PFSK-1 (cell line): ENCODE results near the gene TMEM37.

Experiments
- FOXP2 ChIP-seq: optimal IDR thresholded peaks from 2 replicates; pipeline ENCODE3; 2011; ENCODE audit warnings: borderline replicate concordance, control low read depth, inconsistent platforms; ENCODE audit not compliant: insufficient read depth; ENCODE audit errors: extremely low read length, extremely low read depth
- POLR2AphosphoS5 ChIP-seq: IDR thresholded peaks from 2 replicates; pipeline ENCODE4 v1.6.1; 2012; ENCODE audit warnings: low read depth, mild to moderate bottlenecking, control low read depth, low read length, moderate library complexity
- REST ChIP-seq, 2 experiments: IDR thresholded peaks; 2 replicates each; pipeline versions ENCODE4 v1.6.1 to v1.8.0; 2011 to 2012; ENCODE audit warnings: low read depth in 2 of 2, low read length in 2 of 2, control low read depth in 1 of 2, inconsistent platforms in 1 of 2, mild to moderate bottlenecking in 1 of 2, moderate library complexity in 1 of 2; ENCODE audit not compliant: insufficient read depth in 1 of 2
- SIN3A ChIP-seq: IDR thresholded peaks from 2 replicates; pipeline ENCODE4 v1.6.1; 2012; ENCODE audit warnings: mild to moderate bottlenecking, low read length, moderate library complexity, borderline replicate concordance; ENCODE audit not compliant: insufficient read depth
- TAF1 ChIP-seq: IDR thresholded peaks from 2 replicates; pipeline ENCODE4 v1.6.1; 2012; ENCODE audit warnings: low read length, control low read depth, borderline replicate concordance; ENCODE audit not compliant: insufficient read depth

The TMEM37 gene

GRCh38 chr2:119423108-119423444 lies 8.6 kb upstream of the TMEM37 start:
- TF ChIP-seq TAF1 (no peak), REST (IDR thresholded peaks at IDR 0.05; ENCODE audit: insufficient read depth in 1 of 2, low read depth in 2 of 2, low read length in 2 of 2) (no peak), POLR2AphosphoS5 (no peak), SIN3A (no peak), FOXP2 (no peak)

- TF ChIP-seq POLR2AphosphoS5, result no peak
- no peak for TF ChIP-seq SIN3A
- no peak for TF ChIP-seq FOXP2
- TF ChIP-seq TAF1, result no peak
- no peak for TF ChIP-seq REST (IDR thresholded peaks at IDR 0.05; ENCODE audit: insufficient read depth in 1 of 2, low read depth in 2 of 2, low read length in 2 of 2)
Observed at GRCh38 chr2:119423811-119424210, 7.8 kb upstream of the TMEM37 start.

GRCh38 chr2:119424284-119425118 lies 7.2 kb upstream of the TMEM37 start:
- no peak for TF ChIP-seq SIN3A
- TF ChIP-seq FOXP2, result no peak
- TF ChIP-seq POLR2AphosphoS5, result no peak
- TF ChIP-seq REST (IDR thresholded peaks at IDR 0.05; ENCODE audit: insufficient read depth in 1 of 2, low read depth in 2 of 2, low read length in 2 of 2), result no peak
- no peak for TF ChIP-seq TAF1

- TF ChIP-seq FOXP2 (no peak), SIN3A (no peak), POLR2AphosphoS5 (no peak), TAF1 (no peak), REST (IDR thresholded peaks at IDR 0.05; ENCODE audit: insufficient read depth in 1 of 2, low read depth in 2 of 2, low read length in 2 of 2) (no peak)
Observed at GRCh38 chr2:119425119-119425405, 6.6 kb upstream of the TMEM37 start.
